GM21529 (cell line): ENCODE data around the gene VDAC2.
"Not testable (repeated sequence)": the region's sequence is repeated elsewhere in the genome, so short reads cannot be mapped to it uniquely, and the experiment has no call there.

Experiments used
- ATAC-seq: cut with Tn5 transposase; IDR thresholded peaks from one replicate; pipeline ENCODE4 v1.9.1; 2021; ENCODE audit not compliant: unreplicated experiment

Gene VDAC2

DNA sequence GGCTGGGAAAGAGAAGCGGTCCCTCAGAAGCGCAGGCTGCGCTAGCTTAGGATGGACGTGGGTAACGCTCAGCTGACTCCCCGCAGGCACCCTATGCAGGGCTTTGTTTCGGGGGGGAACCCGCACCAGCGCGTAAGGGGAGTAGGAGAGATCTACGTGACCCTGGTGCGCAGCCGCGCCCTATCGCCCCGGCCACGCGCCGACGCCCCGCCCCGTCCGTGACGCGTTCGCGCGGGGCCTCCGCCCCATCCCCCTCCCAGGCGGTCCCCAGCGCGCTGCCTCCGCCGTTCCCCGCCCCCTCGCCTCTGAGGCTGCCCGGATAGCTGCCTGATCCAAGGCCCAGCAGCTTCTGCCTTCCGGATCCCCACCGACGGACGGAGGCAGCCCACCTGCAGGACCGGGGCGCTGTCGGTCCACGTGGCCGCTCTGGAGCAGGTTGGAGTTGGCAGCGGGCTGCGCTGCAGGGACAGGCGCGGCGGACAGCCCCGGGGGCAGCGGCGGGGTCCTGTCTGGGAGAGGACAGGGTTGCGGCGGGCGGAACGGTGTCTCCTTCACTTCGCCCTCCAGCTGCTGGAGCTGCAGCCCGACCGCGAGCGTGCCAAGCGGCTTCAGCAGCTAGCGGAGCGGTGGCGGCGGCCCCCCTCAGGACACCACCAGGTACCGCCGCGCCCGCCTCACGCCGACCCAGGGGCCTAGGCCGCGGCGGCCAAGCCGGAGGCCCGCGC lies at the start of gene VDAC2:
VDAC2 (plus strand) TSS at position 515 of the 725 bp plus-strand sequence. CDS start 363 bp downstream, outside the sequence.
- peak; percentile 86 for ATAC-seq

GRCh38 chr10:75165684-75166622 lies 44.6 kb upstream of the VDAC2 start:
- ATAC-seq = peak; percentile 95

- peak; percentile 22 for ATAC-seq
Measured at GRCh38 chr10:75166623-75166972, 44.0 kb upstream of the VDAC2 start.

- ATAC-seq = no peak
Measured at GRCh38 chr10:75168275-75168674, 42.3 kb upstream of the VDAC2 start.

GRCh38 chr10:75170215-75170614 lies 40.4 kb upstream of the VDAC2 start:
- ATAC-seq = no peak

DNA sequence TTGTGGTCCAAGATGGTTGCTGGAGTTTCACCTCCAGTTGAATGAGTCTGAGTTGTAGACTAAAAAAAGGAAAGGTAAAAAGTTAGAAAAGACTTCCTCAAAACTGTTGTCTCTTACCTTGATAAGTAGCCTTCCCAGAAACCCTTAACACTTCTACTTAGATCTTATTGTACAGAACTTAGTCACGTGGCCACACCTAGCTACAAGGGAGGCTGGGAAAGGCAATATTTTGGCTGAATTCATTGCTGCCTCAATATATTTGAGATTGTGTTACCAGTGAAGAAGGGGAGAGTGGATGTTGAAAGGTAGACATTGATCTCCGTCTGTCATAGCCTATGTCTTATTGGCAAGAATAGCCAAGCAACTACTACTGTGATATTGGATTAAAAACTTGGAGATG lies 35.5 kb upstream of the VDAC2 start:
- ATAC-seq = no peak

DNA sequence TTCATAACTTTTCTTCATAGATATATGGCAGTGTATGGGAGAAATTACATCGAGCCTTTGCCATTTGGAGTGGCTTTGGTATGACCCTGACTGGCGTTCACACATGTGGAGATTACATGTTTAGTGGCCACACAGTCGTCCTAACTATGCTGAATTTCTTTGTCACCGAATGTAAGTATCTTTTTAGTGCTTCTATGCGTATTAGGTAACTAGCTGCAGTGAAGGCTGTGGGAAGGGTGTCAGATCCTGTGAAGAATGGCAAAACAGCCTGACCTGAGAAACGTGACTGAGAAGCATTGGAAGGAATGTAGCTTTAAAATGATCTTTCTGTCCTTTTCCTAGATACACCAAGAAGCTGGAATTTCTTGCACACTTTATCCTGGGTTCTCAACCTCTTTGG lies 34.5 kb upstream of the VDAC2 start:
- no peak for ATAC-seq

DNA sequence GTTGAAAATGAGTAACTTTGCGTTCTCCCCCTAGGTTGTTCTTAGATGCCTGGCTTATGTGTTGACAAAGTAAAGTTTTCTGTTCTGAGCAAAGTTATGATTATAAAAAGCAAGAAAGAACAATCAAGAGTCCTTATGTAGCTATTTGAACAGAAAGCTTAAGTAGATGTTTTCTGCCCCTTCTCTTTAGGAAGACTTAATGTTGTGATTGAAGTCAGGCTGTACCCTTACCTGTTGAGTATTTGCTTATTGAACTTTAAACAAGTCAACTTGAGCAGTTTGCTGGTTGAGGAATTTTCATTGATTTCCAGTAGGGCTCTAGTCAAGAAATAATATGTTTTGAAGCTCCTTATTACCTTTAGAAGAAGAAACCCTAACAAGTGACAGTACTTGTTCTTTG lies 33.9 kb upstream of the VDAC2 start:
- ATAC-seq = no peak

DNA sequence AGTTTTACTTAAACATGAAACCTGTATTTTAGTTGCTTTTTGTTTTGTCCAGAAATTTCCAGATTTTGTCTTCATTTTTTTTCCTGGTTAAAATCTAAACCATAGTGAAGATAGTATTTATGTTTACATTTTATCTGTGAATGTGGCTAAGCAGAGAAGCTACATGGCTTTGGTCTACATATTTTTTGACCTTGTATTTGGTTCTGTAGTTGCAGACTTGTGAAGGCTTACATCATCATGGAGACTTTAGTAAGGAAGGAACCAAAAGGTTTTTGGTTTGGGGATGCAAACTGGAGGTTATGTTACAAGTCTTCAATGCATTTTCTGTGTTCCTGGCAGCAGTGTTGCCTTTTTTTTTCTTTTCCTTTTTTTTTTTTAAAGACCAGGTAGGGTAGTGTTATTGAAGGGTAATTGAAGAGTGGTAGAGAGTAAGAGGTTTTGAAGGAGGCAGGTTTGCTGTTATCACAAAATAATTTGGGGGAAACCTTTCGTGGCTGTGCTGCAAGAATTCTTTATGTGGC lies 30.9 kb upstream of the VDAC2 start:
- ATAC-seq = no peak

DNA sequence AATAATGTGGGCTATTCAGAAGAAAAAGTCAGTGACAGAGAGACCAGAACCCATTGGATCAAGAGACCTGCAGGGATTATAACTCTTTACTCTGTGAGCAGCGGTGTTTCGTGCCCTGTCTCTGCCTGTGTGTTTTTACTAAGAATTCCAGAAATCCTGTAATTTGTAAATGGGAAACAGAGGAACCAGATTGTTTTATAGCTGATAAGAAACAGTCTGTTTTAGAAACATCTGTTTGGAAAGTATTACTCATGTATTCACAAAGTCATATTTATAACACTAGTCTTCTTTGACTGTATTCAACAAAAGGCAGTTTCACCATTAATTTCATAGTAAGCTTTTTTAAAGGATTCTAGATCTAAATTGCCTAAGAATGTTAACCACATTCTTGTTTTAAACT lies 30.0 kb upstream of the VDAC2 start:
- ATAC-seq = no peak

- ATAC-seq = no peak
Measured at GRCh38 chr10:75181073-75181472, 29.5 kb upstream of the VDAC2 start.

GRCh38 chr10:75186310-75186709 lies 24.3 kb upstream of the VDAC2 start:
- ATAC-seq = no peak

DNA sequence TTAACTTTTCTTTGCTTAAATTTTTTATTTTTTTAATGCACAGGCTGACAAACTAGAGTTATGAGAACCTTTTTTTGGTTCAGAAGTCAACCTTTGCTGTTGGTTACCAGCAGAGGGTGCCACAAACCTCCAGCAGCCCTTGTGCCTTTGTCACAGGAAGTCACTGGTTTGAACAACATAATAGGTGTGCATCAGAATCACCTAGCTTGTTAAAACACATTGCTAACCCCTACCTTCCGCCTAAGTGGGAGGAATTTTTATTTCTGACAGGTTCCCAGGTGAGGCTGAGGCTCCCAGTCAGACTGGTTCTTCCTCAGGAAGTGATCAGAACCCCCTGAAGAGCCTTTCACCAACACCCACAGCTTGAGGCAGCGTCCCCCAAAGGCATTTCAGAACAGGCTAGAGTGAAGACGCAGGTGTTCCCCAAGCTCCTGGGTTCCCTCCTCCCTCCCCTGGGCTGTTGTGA lies 22.6 kb upstream of the VDAC2 start:
- no peak for ATAC-seq

GRCh38 chr10:75188522-75188921 lies 22.1 kb upstream of the VDAC2 start:
- ATAC-seq = not testable (repeated sequence)

GRCh38 chr10:75189266-75190096 lies 21.1 kb upstream of the VDAC2 start:
- no peak for ATAC-seq

DNA sequence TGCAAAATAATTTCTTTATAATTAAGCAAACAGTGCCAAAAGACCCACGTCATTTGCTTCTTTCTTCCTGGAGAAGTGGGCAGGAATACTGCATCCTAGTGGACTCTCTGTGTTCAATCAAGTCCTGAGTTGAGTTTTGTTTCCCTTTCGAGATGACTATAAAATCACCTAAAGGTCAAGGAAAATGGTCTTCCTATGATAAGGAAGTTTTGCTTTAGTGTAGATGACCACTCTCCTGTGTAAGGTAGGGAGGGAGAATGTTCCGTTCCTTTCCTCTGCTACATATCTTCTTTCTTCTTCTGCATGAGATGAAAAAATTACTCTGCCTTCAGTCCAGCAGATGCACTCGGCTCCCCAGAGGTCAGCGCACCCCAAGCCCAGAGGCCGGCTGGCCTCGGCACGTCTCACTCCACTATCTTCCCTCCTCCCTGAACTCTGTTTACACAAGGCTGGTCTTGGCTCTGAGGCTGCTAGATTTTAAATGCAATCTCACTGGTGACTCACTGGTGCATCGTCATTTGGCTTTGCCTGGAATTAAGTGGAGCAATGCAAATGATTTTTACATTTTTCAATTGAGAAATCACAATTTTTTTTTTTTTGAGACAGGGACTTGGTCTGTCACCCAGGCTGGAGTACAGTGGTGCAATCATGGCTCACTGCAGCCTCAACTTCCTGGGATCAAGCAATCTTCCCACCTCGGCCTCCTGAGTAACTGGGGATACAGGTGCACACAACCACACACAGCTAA lies 18.6 kb upstream of the VDAC2 start:
- no peak for ATAC-seq

DNA sequence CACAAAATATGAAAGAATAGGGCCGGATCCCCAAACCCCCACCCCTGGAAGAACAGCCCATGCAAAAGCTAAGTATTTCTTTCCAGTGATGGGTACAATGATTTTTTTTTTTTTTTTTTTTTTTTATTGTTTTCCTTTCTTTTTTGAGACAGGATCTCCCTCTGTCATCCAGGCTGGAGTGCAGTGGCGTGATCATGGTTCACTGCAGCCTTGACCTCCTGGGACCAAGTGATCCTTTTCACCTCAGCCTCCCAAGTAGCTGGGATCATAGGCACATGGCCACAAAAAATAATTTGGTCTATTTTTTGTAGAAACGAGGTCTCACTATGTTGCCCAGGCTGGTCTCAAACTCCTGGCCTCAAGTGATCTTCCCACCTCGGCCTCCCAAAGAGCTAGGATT lies 16.0 kb upstream of the VDAC2 start:
- not testable (repeated sequence) for ATAC-seq

GRCh38 chr10:75195035-75195763 lies 15.4 kb upstream of the VDAC2 start:
- no peak for ATAC-seq

DNA sequence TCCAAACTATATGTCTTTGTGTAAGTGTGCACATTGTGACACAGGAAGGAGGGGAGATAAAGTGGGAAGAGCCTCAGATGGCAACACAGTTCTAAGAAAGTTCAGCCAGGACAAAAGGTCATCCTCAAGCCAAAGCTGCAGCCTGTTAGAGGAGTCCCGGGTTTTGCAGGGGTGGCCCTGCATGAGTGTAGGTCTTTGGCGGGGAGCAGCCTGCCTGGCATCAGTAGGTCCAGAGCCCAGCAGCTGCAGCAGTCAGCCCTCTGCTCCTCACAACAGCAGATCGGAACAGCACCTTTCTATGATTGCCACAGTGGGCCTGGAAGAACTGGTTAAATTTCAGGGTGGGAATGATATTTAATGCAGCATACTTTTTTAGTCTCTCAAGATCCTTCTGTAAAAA lies 13.5 kb upstream of the VDAC2 start:
- no peak for ATAC-seq

DNA sequence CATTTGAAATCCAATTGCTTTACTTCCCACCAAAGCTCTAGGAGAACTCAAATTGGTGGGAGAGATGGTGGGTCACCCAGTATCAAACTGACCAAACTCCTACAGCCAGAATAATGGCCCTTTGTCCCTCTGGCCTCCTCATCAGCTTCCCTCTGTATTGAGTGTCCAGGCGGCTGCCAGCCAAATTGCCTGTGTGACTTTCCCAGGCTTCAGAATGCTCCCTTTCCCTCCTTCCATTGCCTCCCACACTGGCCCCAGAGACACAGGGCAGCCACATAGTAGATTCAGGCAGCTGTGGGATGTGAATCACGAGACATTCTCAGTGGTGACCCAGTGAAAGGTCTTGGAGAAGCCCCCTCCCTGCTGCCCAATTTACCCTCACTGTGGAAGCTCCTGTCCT lies 12.7 kb upstream of the VDAC2 start:
- no peak for ATAC-seq
